Measurements from ENCODE around the gene CDH16.
"Not testable (repeated sequence)": the region's sequence is repeated elsewhere in the genome, so short reads cannot be mapped to it uniquely, and the experiment has no call there.

The CDH16 gene

DNA sequence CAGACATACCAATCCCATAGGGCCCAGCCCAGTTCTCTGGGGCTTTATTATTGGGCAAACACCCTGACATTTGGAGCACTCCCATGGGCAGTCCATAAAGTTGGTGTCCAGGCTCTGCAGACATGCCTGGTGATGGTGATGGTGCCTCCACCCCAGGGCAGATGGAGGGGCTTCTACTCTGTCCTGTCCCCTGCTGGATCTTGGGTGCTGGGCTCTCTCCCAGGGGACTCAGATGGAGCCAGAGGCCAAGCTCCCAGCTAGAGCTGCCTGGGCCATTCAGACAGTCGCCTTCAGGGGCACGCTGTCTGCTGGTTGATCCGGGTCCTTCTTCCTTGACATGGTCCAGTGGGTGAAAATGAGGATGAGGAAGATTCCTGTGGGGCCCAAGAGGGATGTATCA lies 10.6 kb downstream of the CDH16 start:
- no peak for DNase-seq

DNA sequence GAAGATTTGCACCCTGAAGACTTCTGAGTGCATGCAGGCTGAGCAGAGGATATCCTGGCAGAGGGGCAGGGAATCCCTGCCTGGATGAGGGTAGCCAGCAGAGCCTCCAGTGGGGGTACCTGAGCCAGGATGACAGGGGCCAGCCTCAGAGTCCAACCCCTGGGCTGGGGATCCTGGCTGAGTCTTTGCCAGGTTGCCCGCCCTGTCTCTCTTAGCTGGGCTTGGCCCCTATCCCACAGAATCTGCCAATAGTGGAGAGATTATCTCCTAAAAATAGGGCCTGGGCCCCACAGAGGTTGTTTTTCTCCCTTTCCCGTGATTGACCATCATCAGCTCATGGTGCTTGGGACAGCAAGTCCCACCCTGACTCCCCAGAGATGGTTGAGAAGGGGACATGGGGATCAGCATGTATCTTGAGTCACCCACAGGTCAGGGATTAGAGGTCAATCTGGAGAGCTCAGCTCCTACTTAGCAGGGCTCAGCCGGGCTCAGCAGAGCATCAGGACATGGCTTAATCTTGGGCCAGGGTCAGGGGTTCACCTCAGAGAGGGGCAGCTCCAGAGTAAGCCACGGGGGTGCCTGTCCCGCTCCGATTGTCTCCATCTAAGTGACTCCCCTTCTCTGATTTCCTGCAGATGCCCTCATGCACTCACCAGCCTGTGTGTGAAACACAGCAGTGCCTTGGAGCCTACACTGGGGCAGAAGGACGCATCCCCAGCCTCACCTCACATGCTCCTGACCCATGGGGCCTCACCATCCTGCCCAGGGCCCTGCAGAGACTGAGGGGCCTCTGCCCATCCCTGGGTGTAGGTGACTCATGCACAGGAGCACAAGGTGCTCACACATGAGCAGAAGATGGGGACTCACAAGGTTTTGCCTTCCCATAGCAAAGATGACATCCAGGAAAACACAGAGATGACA lies 11.5 kb downstream of the CDH16 start:
- DNase-seq: no peak

DNA sequence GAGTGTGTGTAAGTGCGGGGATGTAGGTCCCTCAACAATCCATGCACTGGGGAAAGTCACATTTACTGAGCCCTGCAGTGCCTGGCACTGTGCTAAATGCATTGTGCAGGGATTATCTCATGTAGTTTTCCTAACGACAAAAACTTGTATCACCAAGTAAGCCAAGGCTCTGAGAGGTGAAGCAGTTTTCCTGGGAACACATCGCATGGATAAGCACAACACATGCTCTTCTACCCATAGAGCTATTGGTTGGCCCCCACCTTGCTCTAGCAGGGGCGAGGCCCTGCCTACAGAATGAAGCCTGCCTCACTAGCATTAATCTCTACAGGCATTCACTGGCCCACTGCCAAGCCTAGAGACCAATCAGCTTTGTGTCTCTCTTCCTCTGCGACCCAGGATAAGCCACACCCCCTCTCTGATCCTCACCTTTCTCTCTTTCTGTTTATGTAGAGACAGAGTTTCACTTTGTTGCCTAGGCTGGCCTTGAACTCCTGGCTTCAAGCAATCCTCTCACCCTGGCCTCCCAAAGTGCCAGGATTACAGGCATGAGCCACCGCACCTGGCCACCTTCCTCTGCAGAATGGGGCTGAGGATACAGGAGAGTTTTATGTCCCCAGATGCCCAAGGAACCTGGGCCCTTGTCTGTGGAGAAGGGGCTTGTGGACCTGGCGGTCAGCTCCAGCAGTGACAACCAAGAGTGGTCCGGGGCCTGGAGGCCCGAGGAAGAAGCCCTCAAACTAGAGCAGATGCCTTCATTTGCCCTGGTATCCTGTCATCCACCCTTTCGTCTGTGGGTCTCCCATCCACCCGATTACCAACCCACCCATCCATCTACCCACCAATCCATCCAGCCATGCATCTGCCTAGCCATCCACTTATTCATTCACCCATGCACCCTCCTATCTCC lies 12.8 kb downstream of the CDH16 start:
- DNase-seq: no peak

DNA sequence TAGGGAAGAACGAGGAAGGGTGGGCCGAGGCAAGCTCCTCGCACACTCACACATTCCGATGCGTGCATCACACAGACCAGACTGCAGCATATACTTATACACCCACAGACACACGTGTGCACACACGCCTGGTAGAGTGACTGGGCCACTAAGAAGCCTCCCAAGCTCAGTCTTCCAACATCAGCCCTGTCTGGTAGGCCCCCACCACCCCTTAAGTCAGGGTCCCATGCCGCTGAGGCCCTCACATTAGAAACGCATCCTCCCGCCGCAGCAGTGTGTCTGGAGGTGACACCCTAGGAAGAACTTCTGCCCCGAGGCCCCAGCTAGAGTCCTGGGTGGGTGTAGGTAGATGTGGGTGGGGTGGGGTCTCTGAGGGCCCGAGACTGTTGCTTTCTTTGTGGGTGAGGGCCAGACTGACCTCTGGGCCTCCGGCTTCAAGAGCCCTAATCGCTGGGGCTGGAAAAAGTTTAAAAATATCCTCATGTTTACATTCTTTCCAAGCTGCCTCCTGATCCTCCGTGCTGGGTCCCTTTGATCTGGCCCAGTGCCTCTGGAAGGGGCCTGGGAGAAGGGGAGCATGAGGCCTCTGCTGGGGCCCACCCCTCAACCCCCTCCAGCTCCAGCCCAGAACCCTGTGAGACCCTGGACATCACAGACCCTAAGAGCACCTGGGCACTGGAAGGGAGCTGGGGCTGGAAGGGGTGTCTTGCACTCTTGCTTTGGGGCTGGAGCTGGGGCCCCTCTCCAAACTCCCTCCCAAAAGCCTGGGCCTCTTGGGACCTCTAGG lies 13.6 kb downstream of the CDH16 start:
- no peak for DNase-seq

DNA sequence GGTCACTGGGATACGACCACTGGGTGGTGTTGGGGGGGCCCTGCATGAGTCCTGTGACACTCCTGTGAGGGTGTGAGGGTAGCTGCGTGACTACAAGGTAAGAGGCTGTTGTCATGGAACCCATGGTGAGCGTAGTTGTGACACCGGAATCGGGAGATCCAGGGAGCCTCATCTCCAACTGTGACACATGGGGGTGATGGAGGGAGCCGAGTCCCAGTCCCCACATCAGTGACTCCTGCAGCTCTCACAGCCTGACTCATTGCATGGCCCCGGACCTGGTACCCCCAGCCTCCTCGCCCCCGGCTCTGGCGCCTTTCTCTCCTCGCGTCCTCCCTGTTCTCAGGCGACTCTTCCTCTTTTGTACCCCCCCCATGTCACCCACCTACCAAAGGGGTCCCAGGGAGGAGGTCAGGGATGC lies 14.2 kb downstream of the CDH16 start:
- DNase-seq: no peak

DNA sequence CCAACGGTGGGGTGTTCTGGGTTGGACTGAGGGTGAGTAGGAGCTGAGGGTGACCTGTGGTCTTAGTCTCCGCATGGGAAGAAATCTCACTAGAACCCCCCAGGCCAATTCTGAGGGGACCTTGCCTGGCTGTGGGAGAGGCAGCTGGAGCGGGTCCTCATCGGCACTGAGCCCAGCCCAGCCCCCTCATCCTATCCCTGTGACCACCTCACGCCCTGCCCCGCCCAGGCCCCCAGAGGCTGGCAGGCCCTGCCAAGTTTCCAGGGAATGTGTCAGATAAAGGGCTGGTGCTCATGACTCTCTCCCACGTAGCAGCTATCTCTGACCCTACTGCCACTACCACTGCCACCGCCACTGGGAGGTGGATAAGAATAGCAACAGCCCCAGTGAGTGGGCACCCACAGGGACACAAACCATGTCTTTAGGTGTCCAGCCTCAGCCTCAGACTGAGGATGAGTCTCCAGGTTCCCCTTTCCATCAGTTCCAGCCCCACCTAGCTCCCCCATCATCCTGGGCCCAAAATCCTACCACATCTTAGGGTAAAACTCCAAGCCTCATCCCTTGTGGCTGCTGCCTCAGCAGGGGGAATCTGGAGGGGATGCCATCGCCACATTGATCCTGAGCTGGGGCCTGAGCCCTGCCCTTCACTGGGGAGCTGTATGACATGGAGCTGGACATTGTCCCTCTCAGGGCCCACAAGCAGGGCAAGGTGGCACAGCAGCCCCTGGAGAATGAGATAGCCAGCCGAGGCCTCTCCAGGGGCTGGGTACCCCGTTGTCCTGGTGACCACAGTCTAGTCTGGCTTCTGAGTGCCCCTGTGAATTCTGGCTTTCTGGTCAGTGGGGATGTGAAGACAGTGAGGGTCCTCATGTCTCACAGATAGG lies 14.9 kb downstream of the CDH16 start:
- DNase-seq: no peak

DNA sequence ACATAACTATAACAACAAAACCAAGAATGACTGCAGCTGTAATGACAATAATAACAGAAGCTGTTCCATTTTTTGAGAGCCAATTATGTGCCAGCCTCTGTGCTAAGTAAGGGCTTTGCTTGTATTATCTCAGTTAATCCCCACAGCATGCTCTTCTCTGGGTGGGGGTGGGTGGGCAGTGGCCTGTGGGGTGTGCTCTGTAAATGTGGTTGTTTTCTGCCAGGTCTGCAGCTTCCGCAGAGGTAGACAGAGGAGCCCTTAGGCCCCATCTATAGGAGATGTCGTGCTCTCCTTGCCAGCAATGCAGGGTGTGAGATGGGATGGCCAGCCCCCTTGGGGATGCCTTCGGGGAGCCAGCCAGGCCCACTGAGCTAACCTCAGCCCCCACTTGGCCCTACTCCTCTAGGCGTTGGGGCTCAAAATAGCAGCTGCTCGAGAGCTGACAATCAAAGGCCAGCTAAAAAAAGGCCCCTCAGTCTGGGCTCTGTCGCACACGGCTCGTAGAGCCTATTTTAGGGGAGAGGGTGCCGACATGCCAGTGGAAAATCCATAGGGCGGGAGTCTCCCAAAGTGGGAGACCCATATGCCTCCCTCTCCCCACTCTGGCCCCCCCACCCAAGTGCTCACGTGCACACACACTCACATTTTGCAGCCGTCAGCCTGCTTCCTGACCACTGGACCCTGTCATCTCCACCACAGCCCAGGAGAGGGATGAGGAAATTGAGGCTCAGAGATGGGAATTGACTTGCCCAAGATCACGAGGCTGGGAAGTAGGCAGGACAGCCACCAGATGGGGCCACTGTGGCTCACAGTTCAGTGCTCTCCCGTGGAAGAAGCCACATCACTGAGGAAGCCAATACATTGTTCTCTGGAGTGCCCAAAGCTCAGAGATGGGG lies 15.8 kb downstream of the CDH16 start:
- no peak for DNase-seq

DNA sequence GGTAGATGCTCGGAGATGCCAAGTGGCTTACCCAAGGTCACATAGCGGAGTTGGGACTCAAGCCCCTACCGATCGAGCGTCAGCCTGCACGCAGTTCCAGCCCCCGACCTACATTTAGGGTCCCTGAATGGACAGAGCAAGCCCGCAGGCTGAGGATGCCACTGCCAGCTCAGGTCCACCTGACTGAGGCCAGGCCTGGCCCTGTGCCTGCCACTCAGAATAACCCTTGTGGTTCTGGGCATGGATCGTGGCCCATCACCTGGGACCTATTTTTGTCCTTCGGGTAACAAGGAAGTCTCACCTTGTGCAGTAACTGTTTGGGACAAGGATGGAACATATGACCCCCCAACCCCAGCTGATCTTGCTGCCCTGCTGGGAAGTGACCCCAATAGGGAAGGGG lies 17.1 kb downstream of the CDH16 start:
- DNase-seq: no peak

DNA sequence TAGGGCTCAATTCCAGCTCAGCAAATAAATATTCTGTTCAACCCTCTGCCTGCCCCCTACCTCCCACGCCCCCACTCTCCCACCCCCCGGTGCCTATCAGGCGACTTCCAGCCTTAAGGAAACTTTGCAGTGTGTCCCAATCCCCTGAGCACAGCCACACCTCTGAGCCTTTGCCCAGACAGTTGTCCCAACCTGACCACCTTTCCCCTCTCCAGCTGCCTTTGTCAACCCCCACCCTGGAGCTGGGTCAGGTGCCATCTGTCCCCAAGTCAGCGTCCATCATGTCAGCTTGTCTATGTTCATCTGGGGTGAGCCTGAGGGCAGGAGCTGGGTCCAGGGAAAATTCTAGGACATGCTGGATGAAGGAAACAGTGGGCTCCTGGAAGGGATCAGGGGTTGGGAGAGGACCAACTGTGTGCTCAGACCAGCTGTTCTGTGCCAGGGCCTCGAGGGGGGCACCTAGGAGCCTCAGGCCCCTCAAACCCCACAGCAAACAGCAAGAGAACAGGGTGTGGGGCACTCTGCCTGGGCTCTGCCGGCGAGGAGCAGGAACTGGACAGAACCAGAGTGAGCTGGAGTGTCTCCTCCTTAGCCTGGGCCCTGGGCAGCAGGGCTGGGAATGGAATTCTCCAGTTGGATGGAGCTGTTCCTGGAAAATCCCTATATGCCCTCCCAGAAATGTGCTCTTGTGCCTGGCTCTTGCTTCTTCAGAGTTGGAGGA lies 17.8 kb downstream of the CDH16 start:
- DNase-seq: no peak

DNA sequence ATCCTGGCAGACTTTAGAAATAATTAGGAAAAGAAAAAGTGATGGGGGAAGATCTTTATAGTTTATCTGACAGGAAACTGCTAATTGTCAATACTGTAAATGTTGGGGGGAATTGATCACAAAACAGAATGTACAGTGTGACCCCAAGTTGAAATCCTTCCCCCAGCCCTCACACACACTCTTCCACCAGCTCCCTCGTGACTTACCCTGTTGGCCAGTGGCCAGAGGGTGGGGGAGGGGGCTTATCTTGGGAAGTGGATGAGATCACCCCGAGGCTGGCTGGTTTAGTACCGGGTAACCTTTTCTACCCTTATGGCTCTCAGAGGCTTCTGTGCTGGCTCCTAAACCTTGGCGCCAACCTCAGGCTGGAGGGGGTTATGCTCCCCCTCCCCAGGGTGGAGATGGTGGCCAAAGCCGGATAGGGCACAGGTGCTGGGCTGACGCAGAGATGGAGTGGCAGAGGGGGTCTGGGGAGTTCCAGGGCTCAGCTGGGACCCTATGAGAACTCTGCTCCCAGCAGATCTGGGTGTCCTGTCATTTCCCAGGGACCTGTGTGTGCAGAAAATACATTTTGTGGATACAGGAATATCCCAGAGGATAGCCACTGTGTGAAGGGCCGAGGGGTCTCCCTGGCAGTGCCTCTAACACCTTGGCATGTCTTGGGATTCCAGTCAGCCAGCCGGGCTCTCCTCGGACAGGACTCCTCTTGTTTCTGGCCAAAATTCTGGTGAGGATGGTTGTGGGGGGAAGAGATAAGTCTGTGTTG lies 18.6 kb downstream of the CDH16 start:
- no peak for DNase-seq

DNA sequence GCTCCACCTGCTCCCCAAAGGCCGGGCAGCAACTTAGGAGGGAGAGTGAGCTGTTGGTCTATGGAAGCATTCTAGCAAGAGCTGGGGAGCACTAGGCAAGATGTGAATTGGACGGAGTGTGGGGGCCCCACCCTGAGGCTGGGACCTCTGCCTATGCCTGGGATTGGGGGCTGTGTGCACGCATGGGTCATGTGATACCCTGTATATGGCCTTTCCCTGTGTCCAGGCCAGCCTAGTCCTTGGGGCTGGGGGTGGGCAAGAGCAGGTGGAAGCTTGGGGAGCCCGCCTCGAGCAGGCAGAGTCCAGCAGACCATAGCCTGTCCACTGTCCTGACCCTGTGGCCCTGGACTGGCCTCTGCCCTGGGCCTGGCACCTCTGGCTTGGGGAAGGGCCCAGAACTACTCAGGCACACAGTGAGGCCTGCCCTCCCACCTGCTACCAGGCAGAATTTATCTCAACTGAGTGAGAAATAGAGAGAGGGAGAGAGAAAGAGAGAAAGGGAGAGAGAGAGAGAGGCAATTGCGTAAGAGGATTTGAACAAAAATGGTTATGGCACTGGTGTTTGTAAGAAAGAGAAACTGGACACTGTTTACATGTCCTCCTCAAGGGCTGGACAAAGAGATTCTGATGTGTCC lies 19.3 kb downstream of the CDH16 start:
- no peak for DNase-seq

DNA sequence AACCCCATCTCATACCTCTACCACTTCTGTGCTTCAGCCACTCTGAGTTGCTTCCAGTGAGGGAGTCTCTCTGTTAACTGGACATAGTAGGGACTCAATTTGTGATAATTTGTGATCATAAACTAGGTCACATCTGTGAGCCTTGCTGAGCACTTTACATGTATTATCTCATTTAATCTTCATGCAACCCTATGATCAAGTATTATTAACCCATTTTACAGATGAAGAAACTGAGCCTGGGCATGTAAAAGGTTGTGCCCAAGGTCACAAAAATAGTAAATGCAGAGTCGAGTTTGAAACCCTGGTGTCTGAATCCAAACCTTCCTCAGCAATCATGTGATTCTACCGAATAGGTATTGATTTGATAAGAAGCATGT lies 19.8 kb downstream of the CDH16 start:
- DNase-seq: no peak

DNA sequence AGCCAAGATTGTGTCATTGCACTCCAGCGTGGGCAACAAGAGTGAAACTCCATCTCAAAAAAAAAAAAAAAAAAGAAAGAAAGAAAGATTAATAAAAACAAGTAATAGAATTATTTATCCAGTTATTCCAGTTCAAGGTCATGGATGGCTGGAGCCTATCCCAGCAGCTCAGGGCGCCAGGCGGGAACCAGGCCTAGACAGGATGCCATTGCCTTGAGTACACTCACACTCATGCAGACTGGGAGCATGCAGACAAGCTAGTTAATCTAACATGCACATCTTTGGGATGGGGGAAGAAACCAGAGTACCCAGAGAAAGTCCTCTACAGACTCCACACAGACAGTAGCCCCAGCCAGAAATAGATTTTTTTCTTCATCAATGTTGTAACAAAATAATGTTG lies 20.5 kb downstream of the CDH16 start:
- DNase-seq: no peak

DNA sequence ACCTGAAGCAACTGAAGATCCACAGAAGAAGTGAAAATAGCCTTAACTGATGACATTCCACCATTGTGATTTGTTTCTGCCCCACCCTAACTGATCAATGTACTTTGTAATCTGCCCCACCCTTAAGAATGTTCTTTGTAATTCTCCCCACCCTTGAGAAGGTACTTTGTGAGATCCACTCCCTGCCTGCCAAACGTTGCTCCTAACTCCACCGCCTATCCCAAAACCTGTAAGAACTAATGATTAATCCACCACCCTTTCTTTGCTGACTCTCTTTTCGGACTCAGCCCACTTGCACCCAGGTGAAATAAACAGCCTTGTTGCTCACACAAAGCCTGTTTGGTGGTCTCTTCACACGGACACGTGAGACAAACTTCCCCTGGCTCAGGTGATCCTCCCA lies 22.0 kb downstream of the CDH16 start:
- not testable (repeated sequence) for DNase-seq

DNA sequence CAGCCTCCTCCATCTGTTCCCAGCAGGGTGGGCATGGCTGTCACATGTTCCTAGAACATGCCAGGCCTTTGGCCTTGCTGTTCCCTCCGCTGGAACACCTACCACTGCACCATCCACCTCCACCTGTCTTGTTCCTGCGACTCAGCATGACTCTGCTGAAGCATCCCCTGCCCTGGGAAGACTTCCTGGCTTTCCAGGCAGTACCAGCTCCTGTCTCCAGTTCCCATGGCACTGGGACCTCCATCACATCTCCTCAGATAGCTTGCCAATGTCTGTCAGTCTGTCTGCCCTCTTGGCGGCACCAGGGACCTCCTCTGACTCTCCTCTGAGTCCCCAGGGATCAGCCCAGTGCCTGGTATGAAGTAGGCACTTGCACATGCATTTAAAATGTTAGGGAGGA lies 22.7 kb downstream of the CDH16 start:
- no peak for DNase-seq

DNA sequence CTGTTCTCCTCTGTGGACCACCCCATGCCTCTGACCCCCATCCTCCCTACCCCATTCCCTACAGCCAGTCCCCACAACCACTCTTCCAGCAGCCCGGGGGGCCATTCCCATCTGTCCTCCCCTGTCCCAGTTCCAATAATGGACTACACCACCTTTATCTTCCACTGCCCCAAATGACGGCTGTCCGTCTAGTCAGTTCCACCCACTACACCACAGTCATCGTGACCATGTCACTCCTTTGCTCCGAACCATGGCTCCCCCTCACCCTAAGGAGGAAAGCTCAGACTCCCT lies 23.1 kb downstream of the CDH16 start:
- no peak for DNase-seq

DNA sequence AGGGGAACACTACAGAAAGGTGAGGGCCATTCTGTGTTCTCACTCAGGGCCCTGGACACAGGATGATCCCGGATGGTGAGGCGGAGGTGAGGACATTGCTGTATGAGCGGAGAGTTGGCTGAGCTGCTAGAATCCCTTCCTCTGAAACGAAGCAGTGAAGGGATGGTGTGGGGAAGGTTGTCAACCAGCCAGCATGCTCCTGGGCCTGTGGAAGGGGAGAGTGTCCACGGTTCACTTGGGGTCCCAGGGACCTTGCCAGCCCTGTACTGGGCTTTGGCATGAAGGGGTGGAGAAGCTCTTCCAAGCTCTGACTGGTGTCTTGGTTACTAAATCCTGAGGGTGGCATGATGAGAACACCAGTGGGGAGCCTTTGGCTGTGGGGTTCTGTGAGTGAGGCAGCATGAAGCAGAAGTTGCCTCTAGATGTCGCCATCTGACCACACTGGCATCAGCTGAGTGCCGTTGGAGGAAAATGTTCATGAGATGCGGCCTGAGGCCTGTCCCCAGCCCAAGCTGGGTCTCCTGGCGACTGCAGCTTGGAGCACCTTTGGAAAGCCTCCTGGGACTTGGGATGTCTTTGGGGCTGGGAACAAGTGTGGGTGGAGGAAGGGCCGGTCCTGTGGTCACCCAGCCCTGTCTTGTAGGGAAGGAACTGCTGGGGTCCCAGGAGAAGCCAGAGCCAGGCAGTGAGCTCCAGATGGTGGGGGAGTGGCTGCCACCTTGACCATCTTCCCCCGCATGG lies 23.6 kb downstream of the CDH16 start:
- peak; percentile 62 to 70 for DNase-seq

DNA sequence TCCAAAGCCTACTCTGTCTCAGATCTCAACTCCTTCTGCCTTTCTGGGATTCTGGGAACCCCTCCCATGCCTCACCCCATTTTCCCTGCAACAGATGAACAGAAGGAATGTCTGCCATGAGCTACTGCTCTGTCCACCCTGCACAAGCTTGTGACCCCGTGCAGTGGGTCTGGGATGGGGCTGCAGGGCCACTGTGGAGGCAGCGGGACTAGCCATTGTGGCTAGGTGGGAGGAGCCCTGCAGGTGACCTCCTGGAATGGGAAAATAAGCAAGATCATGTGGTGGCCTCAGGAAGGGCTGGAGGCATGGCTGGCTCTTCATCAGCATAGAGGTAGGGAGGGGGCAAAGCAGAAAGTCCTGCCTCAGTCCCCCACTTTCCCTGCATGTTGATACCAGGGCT lies 24.6 kb downstream of the CDH16 start:
- DNase-seq: no peak

DNA sequence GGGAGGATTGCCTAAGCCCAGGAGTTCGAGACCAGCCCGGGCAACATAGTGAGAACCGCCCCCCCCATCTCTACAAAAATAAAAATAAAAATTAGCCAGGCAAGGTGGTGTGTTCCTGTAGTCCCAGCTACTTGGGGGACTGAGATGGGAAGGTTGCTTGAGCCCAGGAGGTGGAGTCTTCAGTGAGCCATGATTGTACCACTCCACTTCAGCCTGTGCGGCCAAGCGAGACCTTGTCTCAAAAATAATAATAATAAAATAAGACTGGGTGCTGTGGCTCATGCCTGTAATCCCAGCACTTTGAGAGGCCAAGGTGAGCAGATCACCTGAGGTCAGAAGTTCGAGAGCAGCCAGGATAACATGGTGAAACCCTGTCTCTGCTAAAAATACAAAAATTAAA lies 26.9 kb downstream of the CDH16 start:
- no peak for DNase-seq

Measured in activated T-cell treated with anti-CD3 and anti-CD28 coated beads, Interleukin-2, amount 50 U/mL, for 48 hours (primary cell).